Endothelial cell (in vitro differentiated cells): Measurements from ENCODE around the gene EVC. TPM values are rescaled to one million over a fixed set of nuclear protein-coding genes. Genes with fewer than 3 reads are reported as not detected.
A peak's percentile ranks its signal among the peaks of the same experiment; 100 is the strongest.

Experiments
- DNase-seq: peaks from one replicate; pipeline ENCODE4 v3.0.0; 2021; ENCODE audit warnings: low spot score
- H3K27ac Mint-ChIP-seq: one replicate; pipeline ENCODE4 v1.8.0; 2021; ENCODE audit warnings: mixed read lengths, inconsistent platforms; ENCODE audit not compliant: unreplicated experiment
- H3K27me3 Mint-ChIP-seq: one replicate; pipeline ENCODE4 v1.8.0; 2021; ENCODE audit warnings: mild to moderate bottlenecking, moderate library complexity, mixed read lengths, inconsistent platforms; ENCODE audit not compliant: unreplicated experiment
- H3K36me3 Mint-ChIP-seq: one replicate; pipeline ENCODE4 v1.8.0; 2021; ENCODE audit warnings: mild to moderate bottlenecking, low read depth, mixed read lengths, inconsistent platforms; ENCODE audit not compliant: unreplicated experiment
- H3K4me1 Mint-ChIP-seq: one replicate; pipeline ENCODE4 v1.8.0; 2021; ENCODE audit warnings: mild to moderate bottlenecking, mixed read lengths, inconsistent platforms; ENCODE audit not compliant: unreplicated experiment
- H3K4me3 Mint-ChIP-seq: one replicate; pipeline ENCODE4 v1.8.0; 2021; ENCODE audit warnings: mild to moderate bottlenecking, mixed read lengths, inconsistent platforms; ENCODE audit not compliant: unreplicated experiment
- H3K9me3 Mint-ChIP-seq: one replicate; pipeline ENCODE4 v1.8.0; 2021; ENCODE audit warnings: mixed read lengths, inconsistent platforms; ENCODE audit not compliant: unreplicated experiment
- total RNA-seq: library from RNA; stranded (reverse); fragmentation: NEBNext Ultra II Directional; extraction: Animal tissue kit (Norgen Biotek cat#: 25700); gene quantifications from one replicate; pipeline ENCODE4 v1.2.1, GENCODE V29; 2021; ENCODE audit not compliant: unreplicated experiment
- TF ChIP-seq, protein P1 (sequence below): fragments of 200-600 bp; sonication (generic); IDR thresholded peaks from one replicate; pipeline ENCODE4 v1.5.0; 2021; ENCODE audit warnings: antibody characterized with exemption; ENCODE audit not compliant: unreplicated experiment

The EVC gene
- total RNA-seq, 1 donor from 2014 or later: 14.9 TPM

- no peak for DNase-seq
- no peak overlapping the region for H3K27ac Mint-ChIP-seq
- H3K9me3 Mint-ChIP-seq: no peaks in the 10 kb centered on the region
- peak overlapping the region; percentile 60 for H3K4me3 Mint-ChIP-seq
- TF ChIP-seq, protein P1, sequence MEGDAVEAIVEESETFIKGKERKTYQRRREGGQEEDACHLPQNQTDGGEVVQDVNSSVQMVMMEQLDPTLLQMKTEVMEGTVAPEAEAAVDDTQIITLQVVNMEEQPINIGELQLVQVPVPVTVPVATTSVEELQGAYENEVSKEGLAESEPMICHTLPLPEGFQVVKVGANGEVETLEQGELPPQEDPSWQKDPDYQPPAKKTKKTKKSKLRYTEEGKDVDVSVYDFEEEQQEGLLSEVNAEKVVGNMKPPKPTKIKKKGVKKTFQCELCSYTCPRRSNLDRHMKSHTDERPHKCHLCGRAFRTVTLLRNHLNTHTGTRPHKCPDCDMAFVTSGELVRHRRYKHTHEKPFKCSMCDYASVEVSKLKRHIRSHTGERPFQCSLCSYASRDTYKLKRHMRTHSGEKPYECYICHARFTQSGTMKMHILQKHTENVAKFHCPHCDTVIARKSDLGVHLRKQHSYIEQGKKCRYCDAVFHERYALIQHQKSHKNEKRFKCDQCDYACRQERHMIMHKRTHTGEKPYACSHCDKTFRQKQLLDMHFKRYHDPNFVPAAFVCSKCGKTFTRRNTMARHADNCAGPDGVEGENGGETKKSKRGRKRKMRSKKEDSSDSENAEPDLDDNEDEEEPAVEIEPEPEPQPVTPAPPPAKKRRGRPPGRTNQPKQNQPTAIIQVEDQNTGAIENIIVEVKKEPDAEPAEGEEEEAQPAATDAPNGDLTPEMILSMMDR: no peak
- H3K4me1 Mint-ChIP-seq: peaks cover 10% of the 10 kb centered on the region
- no peaks in the 10 kb centered on the region for H3K27me3 Mint-ChIP-seq
- H3K36me3 Mint-ChIP-seq: peaks cover 20% of the 10 kb centered on the region
These were observed 131.5 kb downstream of the EVC start for GRCh38 chr4:5842456-5842855.

GRCh38 chr4:5843573-5844530 is 132.9 kb downstream of the EVC start:
- no peak for DNase-seq
- Mint-ChIP-seq H3K9me3 (no peaks in the 10 kb centered on the region), H3K27ac (no peak overlapping the region), H3K4me3 (peak overlapping the region; percentile 27), H3K27me3 (peaks cover 2% of the 10 kb centered on the region), H3K36me3 (peaks cover 25% of the 10 kb centered on the region), H3K4me1 (peaks cover 10% of the 10 kb centered on the region)
- TF ChIP-seq, protein P1: no peak

DNA sequence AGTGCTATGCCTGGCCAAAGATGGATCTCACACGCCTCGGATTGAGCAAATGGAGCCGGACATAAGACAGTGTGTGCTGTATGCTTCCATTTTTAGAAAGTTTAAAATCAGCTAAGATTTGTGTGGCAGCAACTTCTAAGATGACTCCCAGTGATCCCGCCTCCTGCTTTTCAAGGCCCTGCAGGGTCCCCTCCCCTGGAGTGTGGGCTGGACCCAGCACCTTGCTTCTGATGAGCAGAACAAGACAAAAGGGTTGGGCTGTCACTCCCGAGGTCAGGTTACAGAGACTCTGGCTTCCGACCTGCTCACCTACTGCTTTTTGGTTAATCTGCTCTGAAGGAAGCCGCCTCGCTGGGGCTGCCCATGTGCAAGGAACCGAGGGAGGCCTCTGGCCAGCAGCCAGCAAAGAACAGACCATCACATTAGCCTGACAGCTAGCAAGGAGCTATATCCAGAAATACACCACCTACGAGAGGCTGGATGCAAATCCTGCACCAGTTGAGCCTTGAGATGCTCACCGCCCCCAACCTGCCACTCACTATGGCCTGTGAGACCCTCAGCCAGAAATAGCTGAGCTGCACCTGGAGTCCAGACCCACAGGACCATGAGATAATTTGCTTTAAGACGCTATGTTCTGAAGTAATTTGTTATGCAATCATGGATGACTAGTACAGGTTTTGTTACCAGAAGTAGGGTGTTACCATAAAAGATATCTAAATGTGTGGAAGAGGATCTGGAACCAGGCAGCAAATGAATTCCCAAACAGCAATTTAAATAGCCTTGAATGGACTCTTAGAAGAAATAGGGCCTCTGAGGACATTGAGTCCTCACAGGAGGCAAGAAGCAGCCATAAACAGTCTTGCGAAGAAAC is 134.3 kb downstream of the EVC start:
- no peak overlapping the region for H3K27ac Mint-ChIP-seq
- H3K4me1 Mint-ChIP-seq: peaks cover 10% of the 10 kb centered on the region
- no peak overlapping the region for H3K4me3 Mint-ChIP-seq
- DNase-seq: no peak
- TF ChIP-seq, protein P1: no peak
- H3K9me3 Mint-ChIP-seq: no peaks in the 10 kb centered on the region
- peaks cover 2% of the 10 kb centered on the region for H3K27me3 Mint-ChIP-seq
- peaks cover 20% of the 10 kb centered on the region for H3K36me3 Mint-ChIP-seq

GRCh38 chr4:5851637-5852301 is 140.8 kb downstream of the EVC start:
- no peak for DNase-seq
- Mint-ChIP-seq H3K27me3 (peaks cover 4% of the 10 kb centered on the region), H3K4me3 (no peak overlapping the region), H3K9me3 (no peaks in the 10 kb centered on the region), H3K27ac (no peak overlapping the region), H3K36me3 (peaks cover 27% of the 10 kb centered on the region), H3K4me1 (no peaks in the 10 kb centered on the region)
- TF ChIP-seq, protein P1: no peak
